ENCODE results near the gene NFATC2.
A peak's percentile ranks its signal among the peaks of the same experiment; 100 is the strongest.

The NFATC2 gene

DNA sequence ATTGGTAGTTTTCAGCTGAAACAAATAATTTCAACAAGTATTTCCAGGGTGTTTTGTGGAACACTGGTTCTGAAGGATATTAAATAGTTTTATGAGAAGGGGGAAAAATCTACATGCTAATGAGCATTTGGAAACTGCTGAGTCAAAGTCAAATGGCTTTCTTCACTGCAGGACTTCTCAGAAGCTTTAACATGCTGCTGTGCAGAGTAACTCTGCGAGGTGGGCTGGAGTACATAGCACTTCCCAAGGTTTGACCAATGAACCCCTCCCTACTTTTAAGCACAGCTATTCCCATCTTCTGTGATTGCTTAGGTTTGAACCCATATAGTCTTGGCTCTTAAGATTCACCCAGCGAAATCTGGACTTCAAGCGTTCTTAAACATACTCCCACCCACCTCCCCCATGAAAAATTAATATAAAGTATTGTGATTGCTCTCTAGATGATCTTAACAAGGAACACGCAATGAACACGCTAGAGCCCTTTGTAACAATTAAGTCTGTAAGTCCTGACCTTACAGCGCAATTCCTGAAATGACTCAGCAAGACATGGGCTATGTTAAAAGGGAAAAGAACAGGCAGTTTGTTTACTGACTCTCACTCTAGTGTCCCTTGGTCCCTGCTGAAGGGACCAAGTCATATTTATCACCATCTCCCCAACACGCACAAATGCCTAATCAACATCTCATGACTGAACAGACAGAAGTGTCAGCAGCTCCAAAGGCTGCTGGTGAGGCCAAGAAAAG, 105.2 kb downstream of the NFATC2 start:
- DNase-seq (ENCODE audit: low read depth in 2 of 2): peak in 1 of 2 donors; percentile 17
- no peak for TF ChIP-seq CTCF (IDR thresholded peaks at IDR 0.05; ENCODE audit: low read depth, low read length)
- no peak overlapping the region for H3K4me3 ChIP-seq (replicated peaks in 1 of 2; ENCODE audit: low read depth in 2 of 2, low read length in 2 of 2)

DNA sequence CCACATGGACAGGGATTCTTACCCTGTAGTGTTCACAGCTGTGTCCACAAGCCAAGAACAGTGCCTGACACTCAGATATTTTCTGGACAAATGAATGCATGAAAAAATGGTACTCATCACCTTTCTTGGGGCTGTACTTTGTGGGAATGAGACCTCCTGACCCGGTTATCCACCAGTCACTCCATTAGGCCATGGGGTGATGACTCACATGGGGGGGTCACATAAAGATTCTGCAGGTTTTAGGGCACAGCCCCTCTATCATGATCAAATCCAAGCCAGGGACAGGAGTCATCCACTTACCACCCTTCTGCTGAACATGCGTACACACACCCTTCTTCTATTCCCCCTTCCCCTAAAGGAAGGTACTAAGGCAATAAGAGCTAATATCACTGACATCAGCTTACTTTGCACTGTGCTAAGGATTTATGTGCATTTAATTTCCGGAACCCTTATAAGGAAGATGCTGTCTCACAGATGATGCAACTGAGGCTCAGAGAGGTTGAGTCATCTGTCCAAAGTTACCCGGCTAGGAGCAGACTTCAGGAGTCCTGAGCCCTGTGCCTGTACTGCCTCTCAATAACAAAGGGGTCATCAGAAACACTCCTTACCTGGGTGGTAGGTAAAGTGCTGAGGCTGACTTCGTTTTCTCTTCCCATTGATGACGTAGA, 107.8 kb downstream of the NFATC2 start:
- DNase-seq (ENCODE audit: low read depth in 2 of 2): peak; percentile 73 to 93

DNA sequence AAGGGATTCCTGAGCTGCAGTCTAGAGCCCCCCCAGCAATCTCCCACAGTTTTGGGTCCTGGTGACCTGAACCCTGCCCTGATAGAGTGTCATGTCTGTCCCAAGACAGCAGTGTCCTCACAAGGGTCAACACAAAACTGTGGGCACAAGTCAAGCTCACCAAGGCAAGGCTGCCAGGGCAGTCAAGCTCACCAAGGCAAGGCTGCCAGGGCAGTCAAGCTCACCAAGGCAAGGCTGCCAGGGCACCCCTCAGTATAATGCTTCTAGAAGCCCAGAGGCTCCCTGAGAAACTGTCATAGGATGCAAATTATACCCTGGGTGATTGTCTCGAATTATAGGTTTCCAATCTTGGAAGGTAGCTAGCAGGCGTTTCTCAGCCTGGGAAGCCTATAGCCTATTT, 108.5 kb downstream of the NFATC2 start:
- TF ChIP-seq CTCF (IDR thresholded peaks at IDR 0.05; ENCODE audit: low read depth, low read length): no peak
- no peak for DNase-seq (ENCODE audit: low read depth in 2 of 2)

More for the DNA sequence above, 107.8 kb downstream of the NFATC2 start:
- H3K4me3 ChIP-seq (replicated peaks in 1 of 2; ENCODE audit: low read depth in 2 of 2, low read length in 2 of 2): no peak overlapping the region
- no peak for TF ChIP-seq CTCF (IDR thresholded peaks at IDR 0.05; ENCODE audit: low read depth, low read length)

GRCh38 chr20:51432875-51433274, 109.6 kb downstream of the NFATC2 start:
- H3K4me3 ChIP-seq (replicated peaks in 1 of 2; ENCODE audit: low read depth in 2 of 2, low read length in 2 of 2): no peak overlapping the region
- DNase-seq (ENCODE audit: low read depth in 2 of 2): no peak
- TF ChIP-seq CTCF (IDR thresholded peaks at IDR 0.05; ENCODE audit: low read depth, low read length): no peak

More for the DNA sequence above, 108.5 kb downstream of the NFATC2 start:
- no peak overlapping the region for H3K4me3 ChIP-seq (replicated peaks in 1 of 2; ENCODE audit: low read depth in 2 of 2, low read length in 2 of 2)

DNA sequence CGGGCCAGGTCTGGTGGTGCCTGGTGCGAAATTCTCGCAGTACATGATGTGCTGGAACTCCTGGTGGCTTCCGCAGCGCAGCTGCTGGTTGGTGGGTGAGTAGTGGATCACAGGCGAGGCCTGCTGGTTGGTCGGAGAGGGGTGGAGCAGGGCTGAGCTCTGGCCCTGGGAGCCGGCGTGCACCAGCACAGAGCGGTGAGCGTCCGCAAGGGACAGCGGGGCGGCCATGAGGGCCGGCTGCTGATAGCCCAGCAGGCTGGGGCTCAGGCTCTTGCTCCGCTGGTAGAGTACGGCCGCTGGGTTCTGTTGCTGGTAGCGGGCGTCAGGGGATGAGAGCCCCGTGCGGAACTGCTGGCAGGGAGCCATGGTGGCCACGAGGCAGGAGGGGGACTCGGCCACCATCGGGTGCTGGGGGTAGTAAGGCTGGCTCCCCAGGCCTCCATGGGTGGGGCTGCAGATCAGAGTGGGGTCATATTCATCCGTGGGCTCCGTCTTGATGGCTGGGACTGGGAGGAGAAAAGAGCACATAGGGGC, 110.2 kb downstream of the NFATC2 start:
- no peak overlapping the region for H3K4me3 ChIP-seq (replicated peaks in 1 of 2; ENCODE audit: low read depth in 2 of 2, low read length in 2 of 2)
- no peak for TF ChIP-seq CTCF (IDR thresholded peaks at IDR 0.05; ENCODE audit: low read depth, low read length)
- no peak for DNase-seq (ENCODE audit: low read depth in 2 of 2)

DNA sequence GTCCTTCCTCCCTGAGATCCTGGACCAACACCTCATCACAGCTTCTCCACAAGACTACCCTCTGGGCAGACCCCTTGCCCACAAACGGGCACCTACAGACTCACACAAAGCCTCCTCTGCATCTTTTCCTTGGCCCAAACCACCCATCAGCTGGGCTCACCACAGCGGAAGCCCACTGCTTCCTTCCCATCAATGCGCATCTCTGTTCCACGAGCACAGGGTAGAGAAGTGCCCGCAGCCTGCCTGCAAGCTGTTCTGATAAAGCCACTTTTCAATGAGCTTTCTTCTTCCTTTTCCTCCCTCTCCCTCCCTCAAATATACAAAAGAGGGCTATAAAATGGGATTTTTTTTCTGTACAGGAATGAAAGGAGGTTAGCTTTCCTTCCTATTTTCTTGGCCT, 111.2 kb downstream of the NFATC2 start:
- no peak for DNase-seq (ENCODE audit: low read depth in 2 of 2)
- no peak for TF ChIP-seq CTCF (IDR thresholded peaks at IDR 0.05; ENCODE audit: low read depth, low read length)
- no peak overlapping the region for H3K4me3 ChIP-seq (replicated peaks in 1 of 2; ENCODE audit: low read depth in 2 of 2, low read length in 2 of 2)

Measured in cardiac fibroblast (primary cell).